Omental fat pad (tissue), 4 donors: ENCODE results near the gene NAA16. TPM values are rescaled to one million over a fixed set of nuclear protein-coding genes. Genes with fewer than 3 reads are reported as not detected.
"Not testable (repeated sequence)": the region's sequence is repeated elsewhere in the genome, so short reads cannot be mapped to it uniquely, and the experiment has no call there.

Experiments
- ATAC-seq: fragments of 150-250 bp; one replicate; pipeline ENCODE4 v1.9.1; 2016; ENCODE audit warnings: mild to moderate bottlenecking, moderate library complexity; ENCODE audit not compliant: low FRiP score
- DNase-seq: peaks from one replicate; pipeline ENCODE4 v3.0.0-alpha.2; 2019; ENCODE audit warnings: low spot score
- CTCF ChIP-seq, 3 donors: fragments of 450-650 bp; IDR thresholded peaks; one replicate each; pipeline ENCODE4 v1.5.1; 2016 to 2017; ENCODE audit warnings: antibody characterized with exemption in 3 of 3, mild to moderate bottlenecking in 3 of 3, moderate library complexity in 2 of 3
- total RNA-seq, 4 donors: library from RNA; depleted of rRNA; stranded (reverse); fragments of >200 nt; gene quantifications; one replicate each; pipeline ENCODE4 v1.1.0, GENCODE V29; 2016

Gene NAA16
- total RNA-seq, 4 donors from 2014 or later: 8.9 to 20.7 (median 14.2) TPM

- ATAC-seq (no peak), DNase-seq (no peak)
- TF ChIP-seq CTCF (IDR thresholded peaks at IDR 0.05): peak in 1 of 3 donors; percentile 27
Measured at GRCh38 chr13:41352935-41353840, 42.1 kb downstream of the NAA16 start.

- no peak for ATAC-seq
- TF ChIP-seq CTCF (IDR thresholded peaks at IDR 0.05): no peak
- no peak for DNase-seq
Measured at GRCh38 chr13:41354416-41354815, 43.3 kb downstream of the NAA16 start.

- DNase-seq, ATAC-seq: not testable (repeated sequence)
Measured at GRCh38 chr13:41356385-41356648, 45.2 kb downstream of the NAA16 start.

GRCh38 chr13:41356786-41357185 lies 45.7 kb downstream of the NAA16 start:
- ATAC-seq: no peak
- DNase-seq: no peak
- no peak for TF ChIP-seq CTCF (IDR thresholded peaks at IDR 0.05)

GRCh38 chr13:41361491-41361890 lies 50.4 kb downstream of the NAA16 start:
- ATAC-seq (no peak), DNase-seq (no peak)
- TF ChIP-seq CTCF (IDR thresholded peaks at IDR 0.05): no peak

GRCh38 chr13:41364043-41364442 lies 53.0 kb downstream of the NAA16 start:
- no peak for ATAC-seq
- no peak for TF ChIP-seq CTCF (IDR thresholded peaks at IDR 0.05)
- DNase-seq: no peak

GRCh38 chr13:41365631-41366030 lies 54.6 kb downstream of the NAA16 start:
- TF ChIP-seq CTCF (IDR thresholded peaks at IDR 0.05): no peak
- DNase-seq: no peak
- ATAC-seq: no peak
